NCI-H2227 (cell line): ENCODE results near the gene TMEM161A.
A peak's percentile ranks its signal among the peaks of the same experiment; 100 is the strongest.
"Not testable (repeated sequence)": the region's sequence is repeated elsewhere in the genome, so short reads cannot be mapped to it uniquely, and the experiment has no call there.

Experiments used
- DNase-seq: peaks from one replicate; lab custom pipeline; 2025; ENCODE audit not compliant: unreplicated experiment; lab: John Stamatoyannopoulos, UW

The TMEM161A gene

DNA sequence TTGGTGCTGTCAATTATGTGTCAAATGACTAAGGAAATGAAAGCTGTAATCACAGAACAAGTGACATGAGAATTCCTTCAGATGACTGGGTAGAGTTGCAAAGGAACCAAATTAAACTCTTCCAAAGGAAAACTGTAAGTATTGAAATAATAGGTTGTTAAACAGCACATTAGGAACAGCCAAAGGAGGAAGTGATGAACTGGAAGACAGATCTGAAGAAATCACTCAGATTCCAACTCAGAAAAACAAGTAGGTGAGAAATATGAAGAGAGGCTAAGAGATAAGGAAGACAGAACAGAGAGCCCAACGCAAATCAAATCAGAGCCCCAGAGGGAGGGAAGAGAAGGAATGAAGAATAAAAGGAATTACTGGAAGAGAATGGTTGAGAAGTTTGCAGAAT lies 15.4 kb downstream of the TMEM161A start:
- DNase-seq = no peak

DNA sequence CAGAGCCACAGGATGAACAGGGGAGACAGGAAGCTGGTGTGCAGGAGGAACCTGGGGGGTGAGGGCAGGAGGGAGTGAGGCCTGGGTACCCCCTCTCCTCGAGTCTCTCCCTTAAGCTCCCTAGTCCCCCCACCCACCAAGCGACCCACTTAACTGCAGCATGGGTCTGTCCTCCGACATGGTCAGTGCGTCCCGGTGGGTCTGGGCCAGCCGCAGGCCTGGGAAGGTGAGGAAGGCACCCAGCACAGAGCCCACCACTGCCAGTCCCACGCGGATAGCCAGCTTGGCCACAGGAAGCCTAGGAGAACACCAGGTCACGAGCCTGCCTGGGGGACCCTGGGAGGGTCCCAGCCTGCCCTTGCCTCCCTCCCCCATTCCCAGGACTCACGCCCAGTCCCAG lies 16.9 kb downstream of the TMEM161A start:
- no peak for DNase-seq

DNA sequence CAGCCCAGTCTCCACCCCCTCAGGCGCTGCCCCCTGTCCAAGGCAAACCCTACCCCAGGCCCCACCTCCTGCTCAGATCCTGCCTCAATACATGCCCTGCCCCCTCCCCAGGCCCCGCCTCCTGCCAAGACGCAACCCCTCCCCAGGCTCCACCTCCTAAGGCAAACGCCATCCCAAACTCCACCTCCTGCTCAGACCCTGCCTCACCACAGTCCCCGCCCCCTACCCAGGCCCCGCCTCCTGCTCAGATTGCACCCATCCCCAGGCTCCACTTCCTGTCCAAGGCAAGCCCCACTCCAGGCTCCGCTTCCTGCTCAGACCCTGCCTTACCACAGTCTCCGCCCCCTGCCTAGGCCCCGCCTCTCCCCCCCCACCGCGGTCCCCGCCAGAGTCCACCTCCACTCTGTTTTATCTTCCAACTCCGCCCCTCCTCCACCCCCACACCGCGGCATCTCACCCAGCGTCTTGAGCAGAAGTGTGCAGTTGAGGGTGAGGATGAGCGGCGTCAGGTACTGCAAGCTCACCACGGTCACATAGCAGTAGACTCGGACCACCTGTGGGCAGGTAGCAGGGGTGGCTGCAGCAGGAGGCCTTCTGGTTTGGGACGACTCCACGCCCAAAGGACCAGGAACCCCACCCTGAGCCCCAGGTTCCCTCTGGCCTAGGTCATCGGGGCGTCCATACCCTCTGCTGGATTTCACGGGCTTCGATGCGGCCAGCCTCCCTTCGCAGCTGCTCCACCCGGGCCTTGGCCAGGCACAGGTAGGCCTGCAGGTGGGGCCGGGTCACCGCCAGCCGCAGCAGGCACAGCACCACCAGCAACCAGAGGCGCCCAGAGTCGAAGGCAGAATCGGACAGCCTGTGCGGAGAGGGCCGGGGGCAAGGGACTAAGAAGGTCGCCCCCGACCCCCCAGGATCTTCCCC lies 17.7 kb downstream of the TMEM161A start:
- DNase-seq = no peak

DNA sequence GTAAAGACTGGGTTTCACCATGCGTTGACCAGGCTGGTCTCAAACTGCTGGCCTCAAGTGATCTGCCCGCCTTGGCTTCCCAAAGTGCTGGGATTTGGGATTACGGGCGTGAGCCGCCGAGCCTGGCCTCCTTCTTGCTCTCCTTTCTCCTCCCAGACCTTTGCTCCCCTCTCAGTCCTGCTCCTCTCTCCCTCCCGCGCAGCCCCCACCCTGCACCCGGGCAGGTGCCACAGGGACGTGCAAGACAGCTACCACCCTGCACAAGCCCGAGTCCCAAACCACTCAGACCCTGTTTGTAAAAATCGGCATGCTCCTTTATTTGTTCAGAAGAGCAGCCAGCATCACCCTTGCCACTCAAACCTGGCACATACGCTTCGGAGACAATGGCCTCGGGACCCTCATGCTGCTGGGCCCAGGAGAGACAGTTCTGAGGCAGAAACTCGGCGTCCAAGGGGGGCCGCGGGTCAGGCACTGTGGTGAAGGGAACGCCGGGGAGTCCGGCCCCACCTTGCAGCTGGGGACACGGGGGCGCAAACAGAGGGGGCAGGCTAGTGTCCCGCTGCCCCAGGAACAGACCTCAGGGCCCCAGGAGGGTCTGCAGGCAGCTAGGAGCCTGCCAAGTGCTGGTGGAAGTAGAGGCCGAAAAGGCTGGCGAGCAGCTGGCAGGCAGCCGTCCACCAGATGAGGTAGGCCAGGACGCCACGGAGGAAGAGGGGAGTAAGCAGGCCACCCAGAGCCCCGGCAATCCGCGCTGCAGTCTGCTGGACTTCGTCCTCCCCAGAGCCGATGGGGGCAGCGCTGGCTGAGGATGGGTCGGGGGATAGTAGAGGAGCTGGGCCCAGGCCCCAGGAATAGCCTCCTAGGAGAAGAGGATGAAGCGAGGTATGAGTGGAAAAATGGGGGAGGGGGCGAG lies 18.7 kb downstream of the TMEM161A start:
- DNase-seq = no peak

DNA sequence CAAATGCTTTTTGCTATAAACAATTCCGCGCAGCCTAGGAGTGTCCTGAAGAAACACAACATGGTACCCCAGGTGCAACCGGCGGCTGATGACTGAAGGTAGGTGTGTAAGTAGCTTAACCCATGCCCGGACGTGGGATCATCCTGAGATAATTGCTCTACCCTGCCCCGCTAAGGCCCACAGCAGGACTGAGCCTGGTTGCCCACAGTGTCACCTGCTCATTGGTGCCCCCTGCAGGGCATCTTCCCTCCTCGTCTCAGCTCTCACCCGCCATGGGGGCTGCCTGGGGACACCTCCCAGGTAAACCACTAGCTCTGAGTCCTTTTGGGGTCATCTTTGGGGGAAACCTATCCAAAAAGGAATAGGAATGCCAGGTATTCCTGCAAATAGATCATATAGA lies 22.3 kb downstream of the TMEM161A start:
- DNase-seq = no peak

DNA sequence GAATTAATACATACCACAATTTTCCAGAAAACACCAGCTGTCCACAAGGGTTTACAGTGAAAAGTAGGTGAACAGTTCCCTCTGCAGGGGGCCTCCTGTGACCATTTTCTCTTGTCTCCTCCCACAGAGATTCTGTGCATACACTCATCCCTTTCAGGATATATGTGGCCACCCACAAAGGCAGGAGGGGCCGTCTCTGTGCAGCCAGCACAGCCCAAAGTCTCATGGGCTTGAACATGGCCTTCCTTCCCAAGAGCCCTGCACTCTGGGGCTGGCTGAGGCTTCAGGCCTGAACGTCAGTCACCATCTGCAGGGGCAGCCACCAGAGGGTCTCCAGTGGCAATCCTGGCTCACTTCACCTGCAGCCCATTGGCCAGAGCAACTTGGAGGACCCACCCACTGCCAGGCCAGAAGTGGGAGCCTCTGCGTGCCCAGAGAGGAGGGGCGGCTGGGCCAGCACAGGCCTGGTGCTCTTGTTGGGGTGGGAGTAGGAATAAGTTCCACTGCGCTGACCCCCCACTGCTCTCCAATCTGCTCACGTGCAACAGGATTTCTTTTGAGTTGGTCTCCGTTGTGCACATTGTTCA lies 25.1 kb downstream of the TMEM161A start:
- DNase-seq = peak; percentile 24

DNA sequence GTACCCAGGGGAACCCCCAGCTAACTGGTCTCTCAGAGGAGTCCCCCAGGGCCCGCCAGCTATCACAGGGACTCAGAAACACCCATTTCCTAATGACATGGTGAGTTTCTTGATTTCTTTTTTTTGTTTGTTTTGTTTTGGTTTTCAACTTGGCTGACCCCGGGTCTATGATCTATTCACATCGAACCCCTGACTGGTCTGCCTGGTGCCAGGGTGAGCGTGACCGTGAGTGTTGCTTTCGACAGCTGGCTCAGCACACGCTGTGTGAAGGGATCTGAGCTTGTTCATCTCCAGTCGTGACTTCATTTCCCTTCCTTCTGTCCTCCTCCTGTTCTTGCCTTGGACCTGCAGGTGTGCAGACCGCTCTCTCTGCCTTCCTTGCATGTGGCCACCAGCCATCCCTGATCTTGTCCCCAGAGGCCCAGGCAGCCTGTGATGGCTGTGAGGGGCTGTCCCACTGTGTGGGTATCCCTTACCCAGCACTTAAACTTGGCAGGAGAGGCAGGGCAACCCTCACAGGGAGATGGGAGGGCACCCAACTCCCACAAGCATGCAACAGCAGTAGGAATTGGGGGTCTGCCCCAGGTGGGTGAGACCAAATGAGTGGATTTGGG lies 26.2 kb downstream of the TMEM161A start:
- no peak for DNase-seq

DNA sequence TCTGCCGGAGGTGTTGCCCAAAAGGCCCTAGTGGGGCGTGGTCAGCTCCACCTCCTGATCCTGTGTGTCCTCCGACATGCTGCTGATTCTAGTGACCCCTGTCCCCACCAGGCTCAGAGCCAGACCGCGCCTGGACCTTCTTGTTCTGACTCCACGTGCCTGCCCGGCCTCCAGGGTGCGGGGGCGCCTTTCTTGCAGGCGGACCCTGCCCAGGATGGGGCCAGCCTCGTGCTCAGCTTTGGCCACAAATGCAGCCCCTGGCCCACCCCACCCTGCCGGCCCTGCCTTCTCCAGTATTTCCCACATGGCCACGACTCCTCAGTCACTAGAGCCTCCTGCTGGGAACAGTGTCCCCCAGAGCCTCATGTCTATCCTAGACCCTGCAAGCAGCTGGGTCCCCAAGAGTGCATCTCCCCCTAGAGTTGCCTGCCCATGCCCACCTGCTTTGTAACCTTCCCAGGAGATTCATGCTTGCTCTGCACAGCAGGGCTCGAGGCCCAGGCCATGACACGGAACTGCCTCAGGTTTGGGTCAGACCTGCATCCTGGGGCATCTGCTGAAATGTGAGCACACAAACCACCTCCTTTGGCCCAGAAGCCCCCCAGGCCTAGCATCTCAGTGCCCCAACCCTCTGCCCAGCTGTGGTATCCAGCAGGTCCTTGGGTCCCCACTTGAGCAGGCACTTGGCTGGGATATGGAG lies 27.0 kb downstream of the TMEM161A start:
- DNase-seq = no peak

DNA sequence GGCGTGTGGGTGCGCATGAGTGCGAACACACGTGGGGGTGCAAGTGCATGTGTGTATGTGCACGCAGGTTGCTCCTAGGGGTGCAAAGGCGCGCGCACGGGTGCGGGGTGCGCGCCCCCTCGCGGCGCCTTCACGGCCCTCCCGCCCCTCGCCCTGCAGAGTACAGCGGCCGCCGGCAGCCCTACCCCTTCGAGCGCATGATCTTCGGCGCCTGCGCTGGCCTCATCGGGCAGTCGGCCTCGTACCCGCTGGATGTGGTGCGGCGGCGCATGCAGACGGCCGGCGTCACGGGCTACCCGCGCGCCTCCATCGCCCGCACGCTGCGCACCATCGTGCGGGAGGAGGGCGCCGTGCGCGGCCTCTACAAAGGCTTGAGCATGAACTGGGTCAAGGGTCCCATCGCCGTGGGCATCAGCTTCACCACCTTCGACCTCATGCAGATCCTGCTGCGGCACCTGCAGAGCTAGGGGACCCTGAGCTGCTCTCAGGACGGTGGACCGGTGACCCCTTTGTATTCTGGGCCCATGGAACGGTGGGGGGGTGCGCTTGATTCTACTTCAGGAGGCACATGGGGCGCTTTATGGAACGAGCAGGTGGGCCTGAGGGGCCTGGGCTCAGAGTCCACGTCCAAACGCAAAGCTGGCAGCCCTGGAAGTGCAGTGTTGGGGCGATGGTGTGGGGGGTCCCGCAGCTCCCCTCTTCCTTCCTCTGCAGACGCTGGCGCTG lies 27.7 kb downstream of the TMEM161A start:
- DNase-seq = no peak

DNA sequence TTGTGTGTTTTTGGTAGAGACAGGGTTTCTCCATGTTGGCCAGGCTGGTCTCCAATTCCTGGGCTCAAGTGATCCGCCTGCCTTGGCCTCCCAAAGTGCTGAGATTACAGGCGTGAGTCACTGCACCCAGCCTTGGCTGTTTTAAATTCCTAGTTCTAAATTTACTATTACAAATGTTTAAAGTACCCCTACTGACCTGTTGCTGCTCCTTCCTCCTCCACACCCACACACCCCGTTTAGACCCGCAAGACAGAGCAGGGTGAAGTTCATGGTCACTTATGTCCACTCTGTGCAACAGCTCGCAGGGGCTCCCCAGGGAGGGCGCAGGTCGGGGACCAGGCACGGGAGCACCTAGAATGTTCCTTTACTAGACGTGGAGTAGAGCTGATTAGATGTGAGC lies 28.7 kb downstream of the TMEM161A start:
- no peak for DNase-seq

DNA sequence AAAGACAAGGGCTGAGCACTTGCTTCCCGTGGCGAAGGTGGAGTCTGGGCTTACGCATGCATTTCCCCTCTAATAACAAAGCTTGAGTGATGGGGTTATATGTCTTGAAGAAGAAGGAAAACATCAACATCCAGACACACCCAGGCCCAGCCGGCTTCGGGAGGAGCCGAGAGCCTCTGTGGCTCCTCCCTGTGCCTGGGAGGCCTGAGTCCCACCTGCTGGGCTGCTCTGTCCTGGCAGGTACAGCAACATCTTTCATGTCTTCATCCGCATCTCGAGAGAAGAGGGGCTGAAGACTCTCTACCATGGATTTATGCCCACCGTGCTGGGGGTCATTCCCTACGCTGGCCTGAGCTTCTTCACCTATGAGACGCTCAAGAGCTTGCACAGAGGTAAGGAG lies 30.6 kb downstream of the TMEM161A start:
- DNase-seq = no peak

DNA sequence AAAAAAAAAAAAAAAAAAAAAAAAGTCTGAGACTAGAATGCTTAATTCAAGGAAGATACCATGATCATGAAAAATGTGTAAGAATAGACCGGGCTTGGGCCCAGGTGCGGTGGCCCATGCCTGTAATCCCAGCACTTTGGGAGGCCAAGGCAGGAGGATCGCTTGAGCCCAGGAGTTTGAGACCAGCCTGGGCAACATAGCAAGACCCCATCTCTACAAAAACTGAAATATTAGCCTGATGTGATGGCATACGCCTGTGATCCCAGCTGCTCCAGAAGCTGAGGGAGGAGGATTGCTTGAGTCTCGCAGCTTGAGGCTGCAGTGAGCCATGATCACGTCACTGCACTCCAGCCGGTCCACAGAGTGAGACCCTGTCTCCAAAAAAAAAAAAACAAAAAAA lies 31.3 kb downstream of the TMEM161A start:
- not testable (repeated sequence) for DNase-seq

DNA sequence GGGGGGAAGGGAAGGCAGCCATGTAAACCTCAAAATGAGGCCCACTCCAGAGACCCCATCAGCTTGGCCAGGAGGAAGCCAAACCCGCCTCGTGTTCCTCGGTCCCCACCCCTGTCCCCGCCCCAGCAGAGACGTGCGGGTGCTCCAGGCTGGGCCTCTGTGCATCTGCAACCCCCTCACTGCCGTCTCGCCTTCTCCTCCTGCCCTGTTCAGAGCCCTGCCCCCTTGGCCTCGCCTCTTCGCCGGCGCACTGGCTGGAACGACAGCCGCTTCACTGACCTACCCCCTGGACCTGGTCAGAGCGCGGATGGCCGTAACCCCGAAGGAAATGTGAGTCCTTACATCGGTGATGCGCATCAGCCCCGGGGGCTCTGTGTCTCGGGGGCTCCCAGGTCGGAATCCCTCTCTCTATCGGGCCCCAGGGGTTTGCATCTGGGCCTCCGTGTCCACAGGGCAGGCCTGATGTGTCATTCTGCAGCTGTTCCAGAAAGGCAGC lies 32.2 kb downstream of the TMEM161A start:
- DNase-seq = no peak

DNA sequence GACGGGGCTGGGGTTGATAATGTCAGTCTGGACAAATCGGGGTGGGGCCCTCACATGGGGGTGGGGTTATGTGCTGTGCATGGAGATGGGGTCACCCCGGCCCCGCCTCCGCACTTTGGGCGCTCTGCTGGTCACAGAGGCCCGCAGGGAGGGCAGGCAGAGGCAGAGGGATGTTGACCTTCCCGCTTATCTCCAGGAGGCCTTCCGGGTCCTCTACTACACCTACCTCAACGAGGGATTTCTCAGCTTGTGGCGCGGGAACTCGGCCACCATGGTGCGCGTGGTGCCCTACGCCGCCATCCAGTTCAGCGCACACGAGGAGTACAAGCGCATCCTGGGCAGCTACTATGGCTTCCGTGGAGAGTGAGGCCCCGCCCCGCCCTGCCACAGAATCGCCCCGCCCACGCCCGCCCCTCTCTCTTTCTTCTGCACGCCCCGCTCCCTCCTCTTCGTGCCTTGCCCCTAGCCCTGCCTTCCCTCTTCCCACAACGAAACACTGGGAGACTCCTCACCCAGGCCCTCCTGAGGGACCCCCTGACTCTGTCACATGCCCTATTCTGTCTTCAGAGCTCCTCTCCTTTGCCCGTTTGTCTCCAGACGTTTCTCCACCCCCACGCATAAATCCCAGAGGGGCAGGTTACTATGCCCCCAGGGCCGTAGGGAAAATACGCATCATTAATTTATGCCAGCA lies 32.8 kb downstream of the TMEM161A start:
- DNase-seq = no peak

DNA sequence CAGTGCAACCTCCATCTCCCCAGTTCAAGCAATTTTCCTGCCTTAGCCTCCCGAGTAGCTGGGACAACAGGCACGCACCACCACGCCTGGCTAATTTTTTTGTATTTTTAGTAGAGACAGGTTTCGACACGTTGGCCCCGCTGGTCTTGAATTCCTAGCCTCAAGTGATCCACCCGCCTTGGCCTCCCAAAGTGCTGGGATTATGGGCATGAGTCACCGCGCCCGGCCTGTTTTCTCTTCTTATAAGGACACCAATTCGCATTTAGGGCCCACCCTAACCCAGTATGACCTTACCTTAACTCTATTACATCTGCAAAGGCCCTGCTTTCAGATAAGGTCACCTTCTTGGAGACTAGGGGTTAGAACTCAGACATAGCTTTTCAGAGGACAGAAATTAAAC lies 35.1 kb downstream of the TMEM161A start:
- DNase-seq = no peak

DNA sequence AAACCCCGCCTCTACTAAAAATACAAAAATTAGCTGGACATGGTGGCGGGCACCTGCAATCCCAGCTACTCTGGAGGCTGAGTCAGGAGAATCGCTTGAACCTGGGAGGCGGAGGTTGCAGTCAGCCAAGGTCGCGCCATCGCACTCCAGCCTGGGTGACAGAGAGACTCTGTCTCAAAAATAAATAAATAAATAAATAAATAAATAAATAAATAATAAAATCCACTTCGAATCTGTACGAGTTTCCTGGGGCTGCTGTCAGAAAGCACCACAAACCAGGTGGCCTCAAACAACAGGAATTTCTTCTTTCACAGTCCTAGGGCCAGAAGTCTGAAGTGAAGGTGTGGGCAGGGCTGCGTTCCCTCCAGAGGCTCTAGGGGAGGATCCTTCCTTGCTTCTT lies 35.7 kb downstream of the TMEM161A start:
- DNase-seq = not testable (repeated sequence)

DNA sequence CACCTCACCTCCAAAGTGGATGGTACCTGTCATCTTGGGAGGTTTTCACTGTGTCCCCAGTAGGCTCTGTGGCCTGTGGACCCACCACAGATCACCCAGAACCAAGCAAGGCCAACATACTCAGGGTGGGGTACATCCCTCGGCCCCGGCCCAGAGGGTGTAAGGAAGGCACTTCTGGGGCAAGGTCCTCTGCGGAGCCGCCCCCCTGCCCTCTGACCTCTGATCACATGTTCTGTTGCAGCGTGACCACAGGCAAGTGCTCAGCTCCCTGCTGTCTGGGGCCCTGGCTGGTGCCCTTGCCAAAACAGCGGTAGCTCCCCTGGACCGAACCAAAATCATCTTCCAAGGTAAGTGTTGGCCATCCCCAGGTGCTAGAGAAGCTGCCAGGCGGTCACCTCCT lies 36.7 kb downstream of the TMEM161A start:
- DNase-seq = no peak

DNA sequence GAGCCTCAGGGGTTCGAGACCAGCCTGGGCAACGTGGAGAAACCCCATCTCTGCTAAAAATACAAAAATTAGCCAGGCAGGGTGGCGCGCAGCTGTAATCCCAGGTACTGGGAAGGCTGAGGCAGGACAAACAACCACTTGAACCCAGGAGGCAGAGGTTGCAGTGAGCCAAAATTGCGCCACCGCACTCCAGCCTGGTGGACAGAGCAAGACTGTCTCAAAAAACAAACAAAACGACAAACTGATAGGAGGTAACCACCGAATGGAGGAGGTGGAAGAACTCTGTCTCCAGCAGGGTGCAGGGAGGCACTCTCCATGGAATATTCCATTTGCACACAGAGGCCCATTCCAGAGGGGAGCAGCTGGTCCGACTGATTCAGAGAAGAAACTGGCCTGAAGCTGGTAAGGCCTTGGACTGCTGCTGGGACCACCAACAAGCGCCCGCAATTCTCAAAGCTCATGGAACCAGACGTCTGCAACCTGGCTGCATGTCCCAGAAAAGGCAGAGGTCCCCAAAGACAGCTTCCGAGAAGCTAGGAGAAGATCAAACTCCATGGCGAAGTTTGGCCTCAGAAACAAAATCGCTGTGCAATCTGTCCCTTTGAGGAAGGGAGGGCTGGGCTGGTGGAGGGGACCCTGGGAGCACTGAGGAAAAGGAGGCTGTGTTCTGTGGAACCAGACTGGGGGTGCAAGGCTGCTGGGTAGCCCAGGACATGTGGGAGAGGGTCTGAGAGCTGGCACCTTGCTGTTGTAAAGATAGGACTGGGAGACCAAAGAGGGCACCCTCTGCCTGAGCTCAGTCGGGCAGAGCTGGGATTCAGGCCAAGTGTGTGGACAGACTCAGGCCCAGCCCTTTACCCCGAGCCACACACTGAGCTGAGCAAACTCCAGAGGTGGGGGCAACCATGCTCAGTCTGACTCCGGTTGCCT lies 39.3 kb downstream of the TMEM161A start:
- no peak for DNase-seq
